GM18520 (cell line): ENCODE results near the gene GRK7.
"Not testable (repeated sequence)": the region's sequence is repeated elsewhere in the genome, so short reads cannot be mapped to it uniquely, and the experiment has no call there.

Experiments used
- ATAC-seq: cut with Tn5 transposase; IDR thresholded peaks from one replicate; pipeline ENCODE4 v1.9.1; 2021; ENCODE audit not compliant: unreplicated experiment

GRK7 gene

GRCh38 chr3:141753399-141753798 is 9.8 kb upstream of the GRK7 start:
- no peak for ATAC-seq

GRCh38 chr3:141754032-141754431 is 9.2 kb upstream of the GRK7 start:
- no peak for ATAC-seq

GRCh38 chr3:141762552-141762951 is 656 bp upstream of the GRK7 start:
- ATAC-seq, result not testable (repeated sequence)

- no peak for ATAC-seq
These were observed 837 bp downstream of the GRK7 start for GRCh38 chr3:141764045-141764444.

- no peak for ATAC-seq
These were observed 1.3 kb downstream of the GRK7 start for GRCh38 chr3:141764465-141764864.

GRCh38 chr3:141764986-141765385 is 1.8 kb downstream of the GRK7 start:
- ATAC-seq, result no peak

- ATAC-seq, result no peak
These were observed 3.9 kb downstream of the GRK7 start for GRCh38 chr3:141767066-141767465.

- no peak for ATAC-seq
These were observed 6.2 kb downstream of the GRK7 start for GRCh38 chr3:141769221-141769894.

GRCh38 chr3:141773676-141774075 is 10.5 kb downstream of the GRK7 start:
- no peak for ATAC-seq

- ATAC-seq, result no peak
These were observed 13.2 kb downstream of the GRK7 start for GRCh38 chr3:141776376-141776775.

GRCh38 chr3:141776885-141777284 is 13.7 kb downstream of the GRK7 start:
- ATAC-seq, result no peak

GRCh38 chr3:141777957-141778813 is 15.0 kb downstream of the GRK7 start:
- no peak for ATAC-seq

GRCh38 chr3:141779667-141780066 is 16.5 kb downstream of the GRK7 start:
- ATAC-seq, result no peak

- no peak for ATAC-seq
These were observed 19.3 kb downstream of the GRK7 start for GRCh38 chr3:141782386-141782932.

GRCh38 chr3:141783632-141784031 is 20.4 kb downstream of the GRK7 start:
- ATAC-seq, result no peak

- no peak for ATAC-seq
These were observed 20.9 kb downstream of the GRK7 start for GRCh38 chr3:141784096-141784495.

- no peak for ATAC-seq
These were observed 21.3 kb downstream of the GRK7 start for GRCh38 chr3:141784531-141784930.

GRCh38 chr3:141788149-141788548 is 24.9 kb downstream of the GRK7 start:
- ATAC-seq, result no peak

GRCh38 chr3:141788750-141789149 is 25.5 kb downstream of the GRK7 start:
- ATAC-seq, result not testable (repeated sequence)

- no peak for ATAC-seq
These were observed 26.1 kb downstream of the GRK7 start for GRCh38 chr3:141789281-141789680.

GRCh38 chr3:141790171-141790570 is 27.0 kb downstream of the GRK7 start:
- no peak for ATAC-seq

- ATAC-seq, result no peak
These were observed 29.3 kb downstream of the GRK7 start for GRCh38 chr3:141792495-141792894.
